ENCODE results near the gene CST1. TPM values are rescaled to one million over a fixed set of nuclear protein-coding genes. Genes with fewer than 3 reads are reported as not detected.
"Not testable (repeated sequence)": the region's sequence is repeated elsewhere in the genome, so short reads cannot be mapped to it uniquely, and the experiment has no call there.

The CST1 gene
- total RNA-seq, 1 donor from 2014 or later = not detected

- Mint-ChIP-seq H3K9me3 (ENCODE audit: unreplicated experiment) (peaks cover 2% of the 10 kb centered on the region), H3K4me1 (ENCODE audit: low read depth, unreplicated experiment) (no peaks in the 10 kb centered on the region), H3K27me3 (ENCODE audit: low read depth, unreplicated experiment) (peaks cover 19% of the 10 kb centered on the region), H3K4me3 (ENCODE audit: unreplicated experiment) (no peak overlapping the region), H3K36me3 (ENCODE audit: low read depth, unreplicated experiment) (no peaks in the 10 kb centered on the region), H3K27ac (ENCODE audit: unreplicated experiment) (no peak overlapping the region)
- H4K20me1 ChIP-seq (ENCODE audit: insufficient read depth, low read length) = no peaks in the 10 kb centered on the region
- H3K4me1 ChIP-seq (ENCODE audit: insufficient read depth, low read length) = no peaks in the 10 kb centered on the region
- H3K36me3 ChIP-seq (ENCODE audit: insufficient read depth, low read length) = no peaks in the 10 kb centered on the region
- H3K79me2 ChIP-seq (ENCODE audit: insufficient read depth, low read length) = no peaks in the 10 kb centered on the region
- no peak overlapping the region for H3K9ac ChIP-seq (ENCODE audit: low read length)
- no peak overlapping the region for H3K27ac ChIP-seq (ENCODE audit: low read depth, low read length)
- FAIRE-seq (no peak), DNase-seq (ENCODE audit: low read depth) (no peak)
- no peak for TF ChIP-seq EZH2 (IDR thresholded peaks at IDR 0.05; ENCODE audit: insufficient read depth, low read length)
- TF ChIP-seq CTCF (IDR thresholded peaks at IDR 0.05; ENCODE audit: insufficient read depth, low read depth, low read length) = no peak
- no peaks in the 10 kb centered on the region for H3K9me3 ChIP-seq (ENCODE audit: insufficient read depth, low read depth, low read length)
- H3K4me2 ChIP-seq (ENCODE audit: low read length) = no peak overlapping the region
- no peak overlapping the region for H2AFZ ChIP-seq (ENCODE audit: low read depth, low read length)
- H3K4me3 ChIP-seq (ENCODE audit: insufficient read depth, low read depth, low read length) = no peak overlapping the region
- H3K27me3 ChIP-seq (ENCODE audit: insufficient read depth, low read length) = peaks cover under 1% of the 10 kb centered on the region
Observed at GRCh38 chr20:23721962-23722361, 28.8 kb downstream of the CST1 start.

DNA sequence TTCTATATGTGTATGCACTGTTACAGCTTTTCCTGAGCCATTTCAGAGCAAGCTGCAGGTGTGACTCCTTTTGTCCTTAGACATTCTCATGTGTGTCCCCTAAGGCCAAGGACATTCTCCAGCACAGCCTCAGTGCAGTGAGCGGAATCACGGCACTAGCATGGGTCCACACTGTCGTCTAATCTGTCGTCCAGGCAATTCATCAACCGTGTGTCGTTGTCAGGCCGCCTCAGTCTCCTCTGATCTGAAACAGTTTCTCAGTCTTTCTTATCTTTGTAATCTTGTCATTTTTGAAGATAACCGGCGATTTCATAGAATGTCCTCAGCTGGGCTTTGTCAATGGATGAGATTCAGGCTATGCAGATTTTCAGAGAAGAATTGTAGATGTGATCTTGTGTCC, 31.4 kb downstream of the CST1 start:
- not testable (repeated sequence) for H3K36me3 Mint-ChIP-seq (ENCODE audit: low read depth, unreplicated experiment); H4K20me1 ChIP-seq (ENCODE audit: insufficient read depth, low read length); H2AFZ ChIP-seq (ENCODE audit: low read depth, low read length); H3K4me3 ChIP-seq (ENCODE audit: insufficient read depth, low read depth, low read length); H3K9me3 Mint-ChIP-seq (ENCODE audit: unreplicated experiment); H3K4me1 ChIP-seq (ENCODE audit: insufficient read depth, low read length); H3K36me3 ChIP-seq (ENCODE audit: insufficient read depth, low read length); H3K27me3 ChIP-seq (ENCODE audit: insufficient read depth, low read length); H3K4me3 Mint-ChIP-seq (ENCODE audit: unreplicated experiment); H3K79me2 ChIP-seq (ENCODE audit: insufficient read depth, low read length); H3K9me3 ChIP-seq (ENCODE audit: insufficient read depth, low read depth, low read length); H3K27ac ChIP-seq (ENCODE audit: low read depth, low read length); H3K4me2 ChIP-seq (ENCODE audit: low read length); H3K4me1 Mint-ChIP-seq (ENCODE audit: low read depth, unreplicated experiment); FAIRE-seq; H3K27ac Mint-ChIP-seq (ENCODE audit: unreplicated experiment); DNase-seq (ENCODE audit: low read depth); H3K9ac ChIP-seq (ENCODE audit: low read length)
- peaks cover 19% of the 10 kb centered on the region for H3K27me3 Mint-ChIP-seq (ENCODE audit: low read depth, unreplicated experiment)

- not testable (repeated sequence) for H3K36me3 ChIP-seq (ENCODE audit: insufficient read depth, low read length); H3K4me2 ChIP-seq (ENCODE audit: low read length); H3K36me3 Mint-ChIP-seq (ENCODE audit: low read depth, unreplicated experiment); DNase-seq (ENCODE audit: low read depth); H3K9ac ChIP-seq (ENCODE audit: low read length); H3K79me2 ChIP-seq (ENCODE audit: insufficient read depth, low read length); H3K4me3 ChIP-seq (ENCODE audit: insufficient read depth, low read depth, low read length); H3K9me3 ChIP-seq (ENCODE audit: insufficient read depth, low read depth, low read length); H3K4me3 Mint-ChIP-seq (ENCODE audit: unreplicated experiment); H3K4me1 ChIP-seq (ENCODE audit: insufficient read depth, low read length); FAIRE-seq; H3K27me3 ChIP-seq (ENCODE audit: insufficient read depth, low read length); H3K27ac Mint-ChIP-seq (ENCODE audit: unreplicated experiment); H4K20me1 ChIP-seq (ENCODE audit: insufficient read depth, low read length); H3K9me3 Mint-ChIP-seq (ENCODE audit: unreplicated experiment); H3K4me1 Mint-ChIP-seq (ENCODE audit: low read depth, unreplicated experiment); H2AFZ ChIP-seq (ENCODE audit: low read depth, low read length); H3K27ac ChIP-seq (ENCODE audit: low read depth, low read length)
- peaks cover 11% of the 10 kb centered on the region for H3K27me3 Mint-ChIP-seq (ENCODE audit: low read depth, unreplicated experiment)
Observed at GRCh38 chr20:23711778-23712177, 39.0 kb downstream of the CST1 start.

DNA sequence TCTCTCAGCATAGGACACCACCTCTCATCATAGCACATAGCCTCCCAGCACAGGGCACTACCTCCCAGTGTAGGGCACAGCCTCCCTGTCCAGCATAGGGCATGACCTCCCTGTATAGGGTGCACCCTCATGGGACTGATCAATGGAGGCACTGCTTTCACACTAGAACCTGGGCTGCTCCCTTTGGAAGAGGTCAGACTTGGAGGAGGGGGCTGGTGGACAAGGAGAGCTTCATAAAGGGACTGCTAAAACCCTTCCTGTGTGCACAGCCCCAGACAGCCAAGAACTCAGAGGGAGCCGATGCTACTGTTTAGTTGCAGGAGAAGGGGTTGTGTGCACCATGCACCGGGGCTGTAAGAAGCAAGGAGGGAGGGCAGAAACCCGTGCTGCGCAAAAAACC, 40.0 kb downstream of the CST1 start:
- H3K9me3 Mint-ChIP-seq (ENCODE audit: unreplicated experiment) = no peaks in the 10 kb centered on the region
- H3K4me3 ChIP-seq (ENCODE audit: insufficient read depth, low read depth, low read length) = no peak overlapping the region
- DNase-seq (ENCODE audit: low read depth) (no peak), FAIRE-seq (no peak)
- peaks cover 11% of the 10 kb centered on the region for H3K27me3 Mint-ChIP-seq (ENCODE audit: low read depth, unreplicated experiment)
- no peak overlapping the region for H2AFZ ChIP-seq (ENCODE audit: low read depth, low read length)
- no peak overlapping the region for H3K4me3 Mint-ChIP-seq (ENCODE audit: unreplicated experiment)
- H3K9ac ChIP-seq (ENCODE audit: low read length) = no peak overlapping the region
- H3K27ac Mint-ChIP-seq (ENCODE audit: unreplicated experiment) = no peak overlapping the region
- H3K27me3 ChIP-seq (ENCODE audit: insufficient read depth, low read length) = peaks cover 2% of the 10 kb centered on the region
- no peaks in the 10 kb centered on the region for H3K36me3 Mint-ChIP-seq (ENCODE audit: low read depth, unreplicated experiment)
- no peaks in the 10 kb centered on the region for H3K36me3 ChIP-seq (ENCODE audit: insufficient read depth, low read length)
- TF ChIP-seq CTCF (IDR thresholded peaks at IDR 0.05; ENCODE audit: insufficient read depth, low read depth, low read length) = no peak
- no peak for TF ChIP-seq EZH2 (IDR thresholded peaks at IDR 0.05; ENCODE audit: insufficient read depth, low read length)
- H3K9me3 ChIP-seq (ENCODE audit: insufficient read depth, low read depth, low read length) = no peaks in the 10 kb centered on the region
- H3K4me1 Mint-ChIP-seq (ENCODE audit: low read depth, unreplicated experiment) = no peaks in the 10 kb centered on the region
- no peak overlapping the region for H3K4me2 ChIP-seq (ENCODE audit: low read length)
- H3K79me2 ChIP-seq (ENCODE audit: insufficient read depth, low read length) = no peaks in the 10 kb centered on the region
- no peaks in the 10 kb centered on the region for H4K20me1 ChIP-seq (ENCODE audit: insufficient read depth, low read length)
- no peak overlapping the region for H3K27ac ChIP-seq (ENCODE audit: low read depth, low read length)
- no peaks in the 10 kb centered on the region for H3K4me1 ChIP-seq (ENCODE audit: insufficient read depth, low read length)
